Gastroesophageal sphincter (tissue), 3 donors: ENCODE measurements around the gene NFIA.

ENCODE experiments used
- EP300 ChIP-seq: sonication (generic); formaldehyde crosslinking; IDR thresholded peaks from one replicate; pipeline ENCODE4 v1.6.1; 2017; ENCODE audit warnings: antibody characterized with exemption, mild to moderate bottlenecking
- TF ChIP-seq, protein P1 (sequence below), 4 experiments: fragments of 200-600 bp in 2 of 4; fragments of 450-650 bp in 2 of 4; sonication (generic) in 1 of 4; IDR thresholded peaks; one replicate each; pipeline ENCODE4 v1.5.1; 2017 to 2019; ENCODE audit warnings: antibody characterized with exemption in 4 of 4, mild to moderate bottlenecking in 2 of 4, moderate library complexity in 2 of 4

DNA sequence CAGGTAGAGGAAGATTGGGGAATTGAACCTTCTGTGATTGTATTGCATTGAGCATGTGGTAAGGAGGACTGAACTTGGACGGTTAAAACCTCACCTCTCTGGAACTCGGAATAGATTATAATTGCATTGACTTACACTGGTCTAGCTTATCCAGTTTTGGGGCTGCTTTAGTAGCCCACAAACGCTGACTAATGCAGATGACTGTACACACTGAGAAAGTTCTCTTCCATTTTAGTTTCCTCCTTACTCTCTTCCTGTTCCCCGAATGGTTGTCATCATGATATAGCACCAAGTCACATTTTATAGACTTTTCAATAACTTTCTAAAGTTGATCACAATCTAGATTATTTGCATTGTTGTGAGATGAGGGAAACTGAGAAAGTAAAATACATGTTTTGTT, 78.2 kb downstream of the NFIA start:
- TF ChIP-seq, protein P1, sequence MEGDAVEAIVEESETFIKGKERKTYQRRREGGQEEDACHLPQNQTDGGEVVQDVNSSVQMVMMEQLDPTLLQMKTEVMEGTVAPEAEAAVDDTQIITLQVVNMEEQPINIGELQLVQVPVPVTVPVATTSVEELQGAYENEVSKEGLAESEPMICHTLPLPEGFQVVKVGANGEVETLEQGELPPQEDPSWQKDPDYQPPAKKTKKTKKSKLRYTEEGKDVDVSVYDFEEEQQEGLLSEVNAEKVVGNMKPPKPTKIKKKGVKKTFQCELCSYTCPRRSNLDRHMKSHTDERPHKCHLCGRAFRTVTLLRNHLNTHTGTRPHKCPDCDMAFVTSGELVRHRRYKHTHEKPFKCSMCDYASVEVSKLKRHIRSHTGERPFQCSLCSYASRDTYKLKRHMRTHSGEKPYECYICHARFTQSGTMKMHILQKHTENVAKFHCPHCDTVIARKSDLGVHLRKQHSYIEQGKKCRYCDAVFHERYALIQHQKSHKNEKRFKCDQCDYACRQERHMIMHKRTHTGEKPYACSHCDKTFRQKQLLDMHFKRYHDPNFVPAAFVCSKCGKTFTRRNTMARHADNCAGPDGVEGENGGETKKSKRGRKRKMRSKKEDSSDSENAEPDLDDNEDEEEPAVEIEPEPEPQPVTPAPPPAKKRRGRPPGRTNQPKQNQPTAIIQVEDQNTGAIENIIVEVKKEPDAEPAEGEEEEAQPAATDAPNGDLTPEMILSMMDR (IDR thresholded peaks at IDR 0.05) = no peak
- no peak for TF ChIP-seq EP300
